ENCODE results near the gene TRIM7.
"Not testable (repeated sequence)": the region's sequence is repeated elsewhere in the genome, so short reads cannot be mapped to it uniquely, and the experiment has no call there.

Gene TRIM7

DNA sequence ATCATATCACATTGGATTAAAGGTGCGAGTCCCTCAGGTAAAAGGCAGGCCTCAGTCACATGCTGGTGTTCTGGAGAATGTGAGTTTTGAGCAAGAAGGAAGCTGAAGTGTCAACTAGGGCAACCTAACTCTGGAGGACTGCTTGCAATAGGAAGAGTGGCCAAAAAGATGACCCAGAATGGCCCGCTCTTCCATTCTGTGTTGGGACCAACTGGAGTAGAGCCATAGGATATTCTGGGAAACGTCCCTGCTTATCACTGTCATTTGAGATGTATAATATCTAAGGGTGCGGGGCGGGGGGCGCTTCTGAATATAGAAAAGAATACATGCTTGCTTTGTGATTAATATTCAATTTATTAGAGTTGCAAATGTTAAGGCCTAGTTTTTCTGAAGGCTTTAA, 7.1 kb upstream of the TRIM7 start:
- peaks cover 2% of the 10 kb centered on the region for H3K27me3 Mint-ChIP-seq
- DNase-seq (ENCODE audit: low spot score in 2 of 2) = no peak
- H3K27ac Mint-ChIP-seq = no peak overlapping the region
- ATAC-seq (ENCODE audit: low read depth) = no peak
- H3K4me3 Mint-ChIP-seq = no peak overlapping the region
- peaks cover 2% of the 10 kb centered on the region for H3K36me3 Mint-ChIP-seq
- H3K4me1 Mint-ChIP-seq = peaks cover 16% of the 10 kb centered on the region
- H3K9me3 Mint-ChIP-seq = peaks cover 4% of the 10 kb centered on the region

DNA sequence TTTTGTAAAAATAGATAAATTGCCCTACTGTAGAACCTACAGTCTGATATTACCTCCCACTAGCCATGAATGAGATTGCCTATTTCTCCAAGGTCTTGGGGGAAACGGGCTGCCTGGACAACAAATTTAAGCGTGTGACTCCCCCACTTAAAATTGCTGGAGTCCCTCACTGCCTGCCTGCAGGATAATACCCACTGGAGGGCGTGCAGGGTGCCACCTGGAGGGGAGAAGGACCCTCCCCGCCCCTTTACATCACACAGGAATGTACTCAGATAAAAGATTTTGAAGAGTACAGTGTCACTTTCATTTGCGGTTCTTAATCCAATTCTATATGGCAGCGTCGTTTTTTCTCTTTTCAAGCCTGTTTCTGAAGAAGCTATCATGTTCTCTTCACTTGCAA, 6.2 kb upstream of the TRIM7 start:
- Mint-ChIP-seq H3K4me3 (no peak overlapping the region), H3K27me3 (peaks cover 2% of the 10 kb centered on the region), H3K27ac (no peak overlapping the region), H3K36me3 (peaks cover 2% of the 10 kb centered on the region), H3K9me3 (peaks cover 4% of the 10 kb centered on the region), H3K4me1 (peaks cover 18% of the 10 kb centered on the region)
- ATAC-seq (ENCODE audit: low read depth) (no peak), DNase-seq (ENCODE audit: low spot score in 2 of 2) (no peak)

DNA sequence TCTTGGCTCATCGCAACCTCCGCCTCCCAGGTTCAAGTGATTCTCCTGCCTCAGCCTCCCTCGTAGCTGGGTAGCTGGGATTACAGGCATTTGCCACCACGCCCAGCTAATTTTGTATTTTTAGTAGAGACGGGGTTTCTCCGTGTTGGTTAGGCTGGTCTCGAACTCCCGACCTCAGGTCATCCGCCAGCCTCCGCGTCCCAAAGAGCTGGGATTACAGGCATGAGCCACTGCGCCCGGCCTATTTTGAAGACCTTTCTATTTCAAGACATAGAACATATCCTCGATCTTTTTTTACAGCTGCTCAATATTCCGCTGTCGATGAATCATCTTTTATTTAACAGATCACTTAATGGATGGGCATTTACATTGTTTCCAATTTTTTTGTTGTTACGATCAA, 5.7 kb upstream of the TRIM7 start:
- peaks cover 21% of the 10 kb centered on the region for H3K4me1 Mint-ChIP-seq
- not testable (repeated sequence) for H3K4me3 Mint-ChIP-seq; H3K36me3 Mint-ChIP-seq; ATAC-seq (ENCODE audit: low read depth); H3K27ac Mint-ChIP-seq; DNase-seq (ENCODE audit: low spot score in 2 of 2); H3K9me3 Mint-ChIP-seq; H3K27me3 Mint-ChIP-seq

- not testable (repeated sequence) for ATAC-seq (ENCODE audit: low read depth); DNase-seq (ENCODE audit: low spot score in 2 of 2); H3K9me3 Mint-ChIP-seq; H3K4me3 Mint-ChIP-seq; H3K36me3 Mint-ChIP-seq; H3K27me3 Mint-ChIP-seq; H3K27ac Mint-ChIP-seq
- peaks cover 23% of the 10 kb centered on the region for H3K4me1 Mint-ChIP-seq
Measured at GRCh38 chr5:181210148-181210547, 5.2 kb upstream of the TRIM7 start.

GRCh38 chr5:181209006-181209405, 4.0 kb upstream of the TRIM7 start:
- not testable (repeated sequence) for H3K27me3 Mint-ChIP-seq; H3K4me3 Mint-ChIP-seq; H3K9me3 Mint-ChIP-seq; H3K27ac Mint-ChIP-seq; H3K36me3 Mint-ChIP-seq; DNase-seq (ENCODE audit: low spot score in 2 of 2); ATAC-seq (ENCODE audit: low read depth)
- peaks cover 26% of the 10 kb centered on the region for H3K4me1 Mint-ChIP-seq

DNA sequence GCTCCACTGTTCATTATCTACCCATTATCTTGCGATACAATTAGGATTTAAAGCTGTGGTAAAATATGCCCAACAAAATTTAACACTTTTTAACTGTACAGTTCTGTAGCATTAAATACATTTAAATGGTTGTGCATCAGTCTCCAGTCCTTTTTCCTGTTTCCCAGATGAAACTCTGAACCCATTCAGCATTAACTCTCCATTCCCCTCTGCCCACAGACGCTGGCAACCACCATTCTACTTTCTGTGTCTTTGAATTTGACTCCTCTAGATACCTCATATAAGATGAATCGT, 2.9 kb upstream of the TRIM7 start:
- H3K27ac Mint-ChIP-seq = peak overlapping the region; percentile 97
- peak overlapping the region; percentile 60 for H3K4me3 Mint-ChIP-seq
- H3K4me1 Mint-ChIP-seq = peaks cover 24% of the 10 kb centered on the region
- no peaks in the 10 kb centered on the region for H3K36me3 Mint-ChIP-seq
- peaks cover 4% of the 10 kb centered on the region for H3K27me3 Mint-ChIP-seq
- ATAC-seq (ENCODE audit: low read depth) = no peak
- peaks cover 4% of the 10 kb centered on the region for H3K9me3 Mint-ChIP-seq
- no peak for DNase-seq (ENCODE audit: low spot score in 2 of 2)

DNA sequence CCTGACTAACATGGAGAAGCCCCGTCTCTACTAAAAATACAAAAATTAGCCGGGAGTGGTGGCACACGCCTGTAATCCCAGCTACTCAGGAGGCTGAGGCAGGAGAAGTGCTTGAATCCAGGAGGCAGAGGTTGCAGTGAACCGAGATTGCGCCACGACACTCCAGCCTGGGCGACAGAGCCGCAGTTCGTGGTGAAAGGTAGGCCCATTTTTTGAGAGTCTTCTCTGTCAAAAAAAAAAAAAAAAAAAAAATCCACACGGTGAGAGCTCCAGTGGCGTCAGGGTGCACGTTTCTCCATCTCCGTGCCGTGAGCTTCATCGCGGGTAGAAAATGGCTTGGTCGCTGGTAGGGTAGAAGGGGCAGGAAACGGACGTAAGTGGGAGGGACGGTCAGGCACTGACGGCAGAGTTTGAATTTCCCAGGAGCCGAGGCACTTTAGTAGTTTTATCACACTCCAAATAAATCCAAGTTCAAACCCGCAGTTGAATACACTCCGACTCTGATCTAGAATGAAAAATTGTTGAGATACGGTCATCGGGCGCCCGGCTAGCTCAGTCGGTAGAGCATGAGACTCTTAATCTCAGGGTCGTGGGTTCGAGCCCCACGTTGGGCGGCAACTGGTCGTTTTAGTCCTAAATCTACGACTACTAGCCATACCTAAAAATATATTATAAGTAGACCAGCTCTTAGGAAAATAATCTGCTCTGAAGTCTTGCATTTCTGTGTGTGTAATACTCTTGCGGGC, 2.4 kb upstream of the TRIM7 start:
- peak in 1 of 2 donors; percentile 52 for DNase-seq (ENCODE audit: low spot score in 2 of 2)
- Mint-ChIP-seq H3K9me3 (peaks cover 4% of the 10 kb centered on the region), H3K27me3 (peaks cover 4% of the 10 kb centered on the region), H3K4me3 (peak overlapping the region; percentile 88), H3K27ac (peak overlapping the region; percentile 97), H3K4me1 (peaks cover 24% of the 10 kb centered on the region), H3K36me3 (no peaks in the 10 kb centered on the region)
- ATAC-seq (ENCODE audit: low read depth) = peak; percentile 57

GRCh38 chr5:181205761-181206649, 1.0 kb upstream of the TRIM7 start:
- Mint-ChIP-seq H3K9me3 (peaks cover 4% of the 10 kb centered on the region), H3K27me3 (peaks cover 4% of the 10 kb centered on the region), H3K27ac (peak overlapping the region; percentile 97), H3K4me3 (peak overlapping the region; percentile 88), H3K4me1 (peaks cover 24% of the 10 kb centered on the region), H3K36me3 (no peaks in the 10 kb centered on the region)
- DNase-seq (ENCODE audit: low spot score in 2 of 2) = no peak
- no peak for ATAC-seq (ENCODE audit: low read depth)

DNA sequence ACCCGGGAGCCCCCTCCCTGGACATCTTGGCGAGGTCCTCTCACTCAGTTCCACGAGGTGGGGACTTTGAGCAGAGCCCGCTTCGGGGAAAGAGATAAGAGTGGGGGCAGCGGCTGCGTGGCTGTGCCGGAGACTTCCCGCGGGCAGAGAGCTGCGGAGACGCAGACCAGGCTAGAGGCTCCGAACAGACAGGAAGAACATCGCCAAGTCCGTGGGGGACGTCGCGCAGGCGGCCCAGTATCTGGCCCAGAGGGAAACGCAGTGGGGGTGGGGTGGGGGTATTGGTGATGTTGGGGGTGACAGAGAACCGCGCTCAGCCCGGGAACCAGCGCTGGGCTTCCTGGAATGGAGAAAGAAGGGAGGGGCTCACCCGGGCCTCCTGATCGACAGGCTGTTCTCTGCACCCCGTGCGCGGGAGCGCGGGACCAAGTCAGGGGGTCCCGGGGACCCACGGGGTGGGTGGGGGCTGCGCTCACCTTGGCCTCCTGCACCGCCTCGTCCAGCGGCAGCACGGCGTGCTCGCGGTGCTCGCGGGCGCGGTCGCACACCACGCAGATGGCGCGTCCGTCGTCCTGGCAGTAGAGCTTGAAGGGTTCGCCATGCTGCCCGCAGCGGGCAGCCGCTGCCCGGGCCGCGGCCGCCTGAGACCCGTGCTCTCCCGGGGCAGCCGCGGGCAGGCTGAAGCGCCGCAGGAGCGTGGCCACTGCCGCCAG, 727 bp downstream of the TRIM7 start:
- ATAC-seq (ENCODE audit: low read depth) (no peak), DNase-seq (ENCODE audit: low spot score in 2 of 2) (no peak)
- Mint-ChIP-seq H3K4me3 (peak overlapping the region; percentile 87), H3K9me3 (peaks cover 4% of the 10 kb centered on the region), H3K4me1 (peaks cover 31% of the 10 kb centered on the region), H3K27me3 (peaks cover 4% of the 10 kb centered on the region), H3K36me3 (no peaks in the 10 kb centered on the region), H3K27ac (peak overlapping the region; percentile 73)

DNA sequence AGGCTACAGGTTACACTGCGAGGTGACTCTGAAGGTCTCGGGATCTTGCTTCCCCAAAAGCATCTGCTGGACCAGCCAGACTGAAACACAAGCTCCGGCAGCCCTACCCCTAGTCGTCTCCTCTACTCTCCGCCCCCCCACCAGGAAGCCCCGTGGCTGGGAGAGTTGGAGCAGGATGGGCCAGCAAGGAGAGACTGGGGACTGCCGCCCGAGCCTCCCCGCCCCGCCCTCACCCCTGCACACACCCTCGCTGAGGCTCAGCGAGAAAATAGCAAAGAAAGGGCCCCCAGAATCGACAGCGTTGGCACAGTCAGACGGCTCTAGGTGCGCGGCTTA, 1.3 kb downstream of the TRIM7 start:
- Mint-ChIP-seq H3K4me1 (peaks cover 35% of the 10 kb centered on the region), H3K27me3 (peaks cover 4% of the 10 kb centered on the region), H3K4me3 (peak overlapping the region; percentile 87), H3K36me3 (no peaks in the 10 kb centered on the region), H3K9me3 (peaks cover 4% of the 10 kb centered on the region), H3K27ac (peak overlapping the region; percentile 73)
- no peak for ATAC-seq (ENCODE audit: low read depth)
- DNase-seq (ENCODE audit: low spot score in 2 of 2) = no peak

DNA sequence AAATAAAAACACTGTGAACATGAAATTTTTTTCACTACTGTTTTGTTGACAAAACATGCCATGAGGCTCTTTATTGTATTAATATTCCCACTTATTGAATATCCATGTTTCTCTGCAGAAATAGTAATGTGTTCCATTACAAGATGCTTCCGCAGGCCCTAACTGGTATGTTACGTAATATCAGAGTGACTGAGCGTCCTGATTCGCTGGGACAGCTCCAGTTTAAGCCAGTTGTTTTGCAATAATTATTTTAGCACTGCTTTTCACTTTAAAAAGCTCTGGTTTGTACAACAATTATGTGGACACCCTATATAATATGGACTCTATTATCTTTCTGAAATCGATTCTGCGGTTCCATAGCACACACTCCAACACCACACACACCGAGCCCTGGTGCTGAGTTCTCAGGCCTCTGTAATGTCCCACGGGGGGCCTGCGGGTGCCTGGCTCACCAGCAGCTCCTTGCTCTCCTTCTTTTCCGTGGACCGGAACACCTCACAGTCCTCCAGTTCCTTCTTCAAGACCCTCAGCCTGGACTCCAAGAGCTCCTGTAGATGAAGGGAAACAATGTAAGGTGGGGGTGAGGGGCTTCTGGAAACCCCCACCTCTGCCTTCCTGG, 1.8 kb downstream of the TRIM7 start:
- Mint-ChIP-seq H3K4me1 (peaks cover 38% of the 10 kb centered on the region), H3K9me3 (peaks cover 3% of the 10 kb centered on the region), H3K36me3 (no peaks in the 10 kb centered on the region), H3K4me3 (peak overlapping the region; percentile 87), H3K27me3 (peaks cover 4% of the 10 kb centered on the region), H3K27ac (no peak overlapping the region)
- ATAC-seq (ENCODE audit: low read depth) (no peak), DNase-seq (ENCODE audit: low spot score in 2 of 2) (no peak)

DNA sequence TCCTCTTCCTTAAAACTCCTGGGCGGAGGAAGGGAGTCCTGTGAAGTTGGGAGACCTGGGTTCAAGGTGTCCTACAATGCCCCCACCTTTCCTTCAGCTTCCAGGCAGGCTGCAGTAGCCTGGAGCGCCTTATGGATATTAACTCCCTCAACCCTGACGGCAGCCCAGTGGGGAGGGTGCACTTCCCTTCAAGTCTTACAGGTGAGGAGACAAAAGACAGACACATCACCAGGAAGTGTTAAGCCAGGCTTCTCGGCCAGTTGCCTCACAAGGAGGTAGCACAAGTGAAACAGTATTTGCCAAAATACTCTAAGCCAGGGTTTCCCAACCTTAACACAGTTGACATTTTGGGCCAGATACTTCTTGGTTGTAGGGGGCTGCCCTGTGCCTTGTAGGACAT, 4.2 kb downstream of the TRIM7 start:
- Mint-ChIP-seq H3K27me3 (peaks cover 2% of the 10 kb centered on the region), H3K4me3 (no peak overlapping the region), H3K9me3 (no peaks in the 10 kb centered on the region), H3K36me3 (no peaks in the 10 kb centered on the region), H3K4me1 (peaks cover 25% of the 10 kb centered on the region), H3K27ac (peak overlapping the region; percentile 35)
- no peak for ATAC-seq (ENCODE audit: low read depth)
- DNase-seq (ENCODE audit: low spot score in 2 of 2) = no peak

GRCh38 chr5:181199881-181200638, 4.9 kb downstream of the TRIM7 start:
- DNase-seq (ENCODE audit: low spot score in 2 of 2) (no peak), ATAC-seq (ENCODE audit: low read depth) (no peak)
- Mint-ChIP-seq H3K27ac (peak overlapping the region; percentile 35), H3K36me3 (no peaks in the 10 kb centered on the region), H3K4me3 (no peak overlapping the region), H3K4me1 (peaks cover 22% of the 10 kb centered on the region), H3K27me3 (peaks cover 2% of the 10 kb centered on the region), H3K9me3 (no peaks in the 10 kb centered on the region)

Measured in memory B cell (primary cell).